Stimulated activated CD4-positive, alpha-beta T cell treated with anti-CD3 and anti-CD28 coated beads, Interleukin-2, amount 100 ng/mL, for 24 hours (primary cell): ENCODE results near the gene RNF130.
"Not testable (repeated sequence)": the region's sequence is repeated elsewhere in the genome, so short reads cannot be mapped to it uniquely, and the experiment has no call there.

Experiments
- DNase-seq, 2 donors: peaks; one replicate each; pipeline ENCODE4 v3.0.0-alpha.2; 2020

The RNF130 gene

GRCh38 chr5:179967489-179967888 is 104.1 kb downstream of the RNF130 start:
- DNase-seq, result no peak

GRCh38 chr5:179964015-179964414 is 107.5 kb downstream of the RNF130 start:
- DNase-seq, result no peak

- DNase-seq, result no peak
Measured at GRCh38 chr5:179963375-179963774, 108.2 kb downstream of the RNF130 start.

GRCh38 chr5:179960204-179960831 is 111.2 kb downstream of the RNF130 start:
- no peak for DNase-seq

- no peak for DNase-seq
Measured at GRCh38 chr5:179959641-179960040, 111.9 kb downstream of the RNF130 start.

- DNase-seq, result not testable (repeated sequence)
Measured at GRCh38 chr5:179959118-179959517, 112.4 kb downstream of the RNF130 start.

GRCh38 chr5:179955630-179956029 is 115.9 kb downstream of the RNF130 start:
- no peak for DNase-seq

- DNase-seq, result no peak
Measured at GRCh38 chr5:179955062-179955461, 116.5 kb downstream of the RNF130 start.

GRCh38 chr5:179954434-179954833 is 117.1 kb downstream of the RNF130 start:
- no peak for DNase-seq

GRCh38 chr5:179953987-179954386 is 117.6 kb downstream of the RNF130 start:
- no peak for DNase-seq

GRCh38 chr5:179936976-179937681 is 134.4 kb downstream of the RNF130 start:
- DNase-seq, result no peak

GRCh38 chr5:179930788-179931473 is 140.6 kb downstream of the RNF130 start:
- DNase-seq, result no peak

- DNase-seq, result no peak
Measured at GRCh38 chr5:179927824-179928223, 143.7 kb downstream of the RNF130 start.

- DNase-seq, result no peak
Measured at GRCh38 chr5:179926657-179927056, 144.9 kb downstream of the RNF130 start.

GRCh38 chr5:179923436-179923835 is 148.1 kb downstream of the RNF130 start:
- no peak for DNase-seq

- DNase-seq, result no peak
Measured at GRCh38 chr5:179920175-179920574, 151.4 kb downstream of the RNF130 start.

GRCh38 chr5:179919487-179920060 is 152.0 kb downstream of the RNF130 start:
- no peak for DNase-seq

- no peak for DNase-seq
Measured at GRCh38 chr5:179918742-179919486, 152.6 kb downstream of the RNF130 start.

GRCh38 chr5:179916523-179916922 is 155.0 kb downstream of the RNF130 start:
- DNase-seq, result no peak

GRCh38 chr5:179915406-179915935 is 156.1 kb downstream of the RNF130 start:
- no peak for DNase-seq

GRCh38 chr5:179914032-179914755 is 157.4 kb downstream of the RNF130 start:
- no peak for DNase-seq

- DNase-seq, result no peak
Measured at GRCh38 chr5:179913461-179913860, 158.1 kb downstream of the RNF130 start.
